Measurements from ENCODE around the gene EDN2. TPM values are rescaled to one million over a fixed set of nuclear protein-coding genes. Genes with fewer than 3 reads are reported as not detected.

The EDN2 gene
- total and polyA plus RNA-seq, 7 donors, result 0.57 to 4.8 (median 1.5) TPM; not detected in 3

DNA sequence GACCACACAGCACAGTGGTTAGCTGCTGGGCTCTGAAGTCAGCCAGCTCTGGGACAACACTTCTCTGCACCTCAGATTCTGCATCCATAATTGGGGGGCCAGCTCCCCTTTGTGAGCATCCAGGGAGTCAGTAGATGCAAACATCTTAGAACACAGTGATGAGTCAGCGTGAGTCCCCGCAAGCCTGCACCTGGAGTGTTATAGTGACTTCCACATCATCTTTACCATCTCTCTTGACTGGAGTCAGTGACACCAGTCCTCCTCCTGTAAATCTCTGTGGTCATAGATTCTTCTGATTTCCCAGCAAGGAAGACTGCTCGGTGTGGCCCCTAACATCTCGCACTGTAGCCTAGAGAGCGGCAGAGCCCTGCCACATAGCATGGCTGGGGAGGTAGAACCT is 13.9 kb upstream of the EDN2 start:
- peaks cover 0 to 62% (median 51%) of the 10 kb centered on the region in 4 donors for H3K4me1 ChIP-seq
- H3K36me3 ChIP-seq, result no peaks in the 10 kb centered on the region
- H3K27ac ChIP-seq, result peak overlapping the region; percentile 88 to 92 (median 90)
- WGBS, 2 donors, result 78 to 87% methylated on average over 5 of the region's 5 CpGs
- intact Hi-C loops (cut with DNase I), result loop anchor here (5.0 kb wide), 2 partner anchors 66 to 116 kb away; no protein-coding TSS in a partner anchor
- no peak overlapping the region for H3K4me3 ChIP-seq
- TF ChIP-seq, protein P1, sequence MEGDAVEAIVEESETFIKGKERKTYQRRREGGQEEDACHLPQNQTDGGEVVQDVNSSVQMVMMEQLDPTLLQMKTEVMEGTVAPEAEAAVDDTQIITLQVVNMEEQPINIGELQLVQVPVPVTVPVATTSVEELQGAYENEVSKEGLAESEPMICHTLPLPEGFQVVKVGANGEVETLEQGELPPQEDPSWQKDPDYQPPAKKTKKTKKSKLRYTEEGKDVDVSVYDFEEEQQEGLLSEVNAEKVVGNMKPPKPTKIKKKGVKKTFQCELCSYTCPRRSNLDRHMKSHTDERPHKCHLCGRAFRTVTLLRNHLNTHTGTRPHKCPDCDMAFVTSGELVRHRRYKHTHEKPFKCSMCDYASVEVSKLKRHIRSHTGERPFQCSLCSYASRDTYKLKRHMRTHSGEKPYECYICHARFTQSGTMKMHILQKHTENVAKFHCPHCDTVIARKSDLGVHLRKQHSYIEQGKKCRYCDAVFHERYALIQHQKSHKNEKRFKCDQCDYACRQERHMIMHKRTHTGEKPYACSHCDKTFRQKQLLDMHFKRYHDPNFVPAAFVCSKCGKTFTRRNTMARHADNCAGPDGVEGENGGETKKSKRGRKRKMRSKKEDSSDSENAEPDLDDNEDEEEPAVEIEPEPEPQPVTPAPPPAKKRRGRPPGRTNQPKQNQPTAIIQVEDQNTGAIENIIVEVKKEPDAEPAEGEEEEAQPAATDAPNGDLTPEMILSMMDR (IDR thresholded peaks at IDR 0.05), result no peak
- TF ChIP-seq POLR2AphosphoS5 (IDR thresholded peaks at IDR 0.05) (no peak), EP300 (IDR thresholded peaks at IDR 0.05) (no peak), POLR2A (IDR thresholded peaks at IDR 0.05) (no peak)
- H3K27me3 ChIP-seq, result no peaks in the 10 kb centered on the region
- no peak for DNase-seq
- H3K9me3 ChIP-seq, result no peaks in the 10 kb centered on the region

DNA sequence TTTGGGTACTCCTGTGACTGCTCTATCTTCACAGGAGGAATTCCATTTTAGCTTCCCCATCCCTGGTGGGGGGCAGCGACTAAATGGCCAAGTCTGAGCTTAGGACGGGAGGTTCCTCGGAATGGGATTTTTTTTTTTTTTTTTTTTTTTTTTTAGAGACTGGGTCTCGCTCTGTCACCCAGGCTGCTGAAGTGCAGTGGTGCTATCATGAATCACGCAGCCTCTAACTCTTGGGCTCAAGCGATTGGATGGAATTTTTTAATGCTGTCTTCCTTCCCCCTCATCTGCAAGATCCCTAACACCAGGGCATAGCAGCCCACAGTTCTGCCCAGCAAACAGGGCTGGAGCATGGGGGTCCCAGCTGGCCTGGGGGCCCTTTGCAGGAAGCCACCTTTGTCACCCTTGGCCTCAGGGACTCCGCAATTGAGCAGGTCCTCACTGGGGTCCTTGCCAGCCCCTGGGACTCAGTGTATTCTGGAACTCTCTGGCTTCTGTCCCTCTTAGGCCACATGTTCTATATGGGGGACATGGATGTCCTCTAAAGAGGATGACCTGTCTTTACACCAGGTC is 13.1 kb upstream of the EDN2 start:
- no peak for DNase-seq
- peaks cover 0 to 62% (median 51%) of the 10 kb centered on the region in 4 donors for H3K4me1 ChIP-seq
- TF ChIP-seq EP300 (IDR thresholded peaks at IDR 0.05), result no peak
- TF ChIP-seq POLR2A (IDR thresholded peaks at IDR 0.05), result no peak
- TF ChIP-seq, protein P1 (IDR thresholded peaks at IDR 0.05), result no peak
- no peak for TF ChIP-seq POLR2AphosphoS5 (IDR thresholded peaks at IDR 0.05)
- 92 to 94% methylated on average over 7 of the region's 7 CpGs for WGBS, 2 donors
- no peaks in the 10 kb centered on the region for H3K9me3 ChIP-seq
- H3K27me3 ChIP-seq, result no peaks in the 10 kb centered on the region
- no peaks in the 10 kb centered on the region for H3K36me3 ChIP-seq
- no peak overlapping the region for H3K4me3 ChIP-seq
- intact Hi-C loops (cut with DNase I), result loop anchor here (5.0 kb wide), 2 partner anchors 65 to 115 kb away; no protein-coding TSS in a partner anchor
- H3K27ac ChIP-seq, result peak overlapping the region; percentile 88 to 92 (median 90)

DNA sequence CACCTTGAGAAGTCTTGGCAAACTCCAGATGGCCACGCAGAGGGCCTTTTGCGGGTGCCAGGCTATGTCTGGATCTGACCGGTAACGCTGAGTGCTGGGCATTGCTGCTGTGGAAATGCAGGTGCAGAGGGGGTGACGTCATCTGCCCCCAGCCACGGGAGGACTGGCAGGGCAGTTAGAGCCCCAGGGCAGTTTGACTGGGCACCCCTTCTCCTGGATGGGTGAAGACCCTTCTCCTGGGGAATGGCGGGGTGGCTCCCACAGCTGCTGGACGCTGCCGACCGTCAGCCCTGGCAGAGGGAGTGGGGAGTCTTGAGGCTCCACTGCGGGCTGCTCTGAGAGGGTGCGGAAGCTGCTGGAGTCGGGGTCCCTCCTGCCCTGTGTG is 12.6 kb upstream of the EDN2 start:
- no peaks in the 10 kb centered on the region for H3K36me3 ChIP-seq
- 75 to 90% methylated on average over 13 of the region's 13 CpGs for WGBS, 2 donors
- no peaks in the 10 kb centered on the region for H3K27me3 ChIP-seq
- H3K4me3 ChIP-seq, result no peak overlapping the region
- TF ChIP-seq POLR2AphosphoS5 (IDR thresholded peaks at IDR 0.05), result peak in 1 of 4 donors; percentile 34
- no peak for TF ChIP-seq POLR2A (IDR thresholded peaks at IDR 0.05)
- peaks cover 0 to 62% (median 51%) of the 10 kb centered on the region in 4 donors for H3K4me1 ChIP-seq
- intact Hi-C loops (cut with DNase I), result loop anchor here (5.0 kb wide), 2 partner anchors 65 to 115 kb away; no protein-coding TSS in a partner anchor
- DNase-seq, result no peak
- H3K27ac ChIP-seq, result peak overlapping the region; percentile 88 to 92 (median 90)
- H3K9me3 ChIP-seq, result no peaks in the 10 kb centered on the region

DNA sequence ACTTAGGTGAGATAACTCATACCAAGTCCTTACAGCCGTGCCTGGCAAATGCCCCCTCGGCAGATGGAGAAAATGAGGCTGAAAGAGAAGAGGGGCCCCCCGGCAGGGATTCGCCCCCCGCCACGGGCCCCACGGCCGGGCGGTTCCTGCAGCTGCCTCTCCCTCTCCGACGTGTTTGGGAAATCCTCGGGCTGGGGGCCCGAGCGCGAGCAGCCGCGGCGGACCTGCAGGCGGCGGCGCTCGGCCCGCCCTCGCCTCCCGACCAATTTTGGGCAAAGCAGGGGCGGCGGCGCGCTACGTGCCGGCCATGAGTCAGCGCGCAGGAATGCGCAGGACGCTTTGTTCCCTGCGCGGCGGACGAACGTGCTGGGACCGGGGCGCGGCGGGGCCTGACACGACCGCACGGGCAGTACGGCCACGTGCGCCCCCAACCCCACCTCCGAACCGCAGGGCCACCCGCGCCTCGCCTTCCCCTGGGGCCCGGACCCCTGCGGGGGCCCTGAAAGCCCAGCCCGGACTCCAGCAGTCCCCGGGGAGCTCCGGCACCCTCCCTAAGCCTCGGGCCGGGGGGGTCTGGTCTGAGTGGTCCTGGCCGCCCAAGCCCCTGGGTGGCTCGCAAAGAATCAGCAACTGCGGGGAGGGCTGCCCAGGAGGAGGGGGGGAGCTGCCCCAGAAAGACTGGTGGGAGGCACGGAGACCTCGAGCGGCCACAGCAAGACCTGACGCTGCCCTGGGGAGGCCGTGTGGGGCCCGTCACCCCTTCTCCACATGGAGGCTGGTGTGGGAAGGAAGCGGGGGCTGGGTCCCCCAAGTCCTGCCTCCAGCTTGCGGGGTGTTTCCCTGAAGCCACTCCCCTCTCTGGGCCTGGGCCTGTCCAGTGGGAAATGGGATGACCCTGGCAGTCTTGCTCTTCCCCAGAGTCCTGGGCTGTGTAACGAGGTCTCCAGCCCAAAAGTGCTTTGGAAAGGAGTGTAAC is 11.9 kb upstream of the EDN2 start:
- TF ChIP-seq EP300 (IDR thresholded peaks at IDR 0.05) (peak; percentile 90 to 99 (median 97)), POLR2AphosphoS5 (IDR thresholded peaks at IDR 0.05) (peak; percentile 82 to 92 (median 90)), POLR2A (IDR thresholded peaks at IDR 0.05) (peak in 1 of 2 donors; percentile 58)
- TF ChIP-seq, protein P1 (IDR thresholded peaks at IDR 0.05), result peak in 2 of 4 experiments; percentile 9 to 17
- DNase-seq, result peak; percentile 97
- peaks cover 0 to 62% (median 51%) of the 10 kb centered on the region in 4 donors for H3K4me1 ChIP-seq

More for the DNA sequence above, 11.9 kb upstream of the EDN2 start:
- intact Hi-C loops (cut with DNase I), result loop anchor here (5.0 kb wide), 2 partner anchors 64 to 114 kb away; no protein-coding TSS in a partner anchor
- Histone ChIP-seq H3K9me3 (no peaks in the 10 kb centered on the region), H3K4me3 (peak overlapping the region in 3 of 4 donors; percentile 39 to 44 (median 42)), H3K36me3 (no peaks in the 10 kb centered on the region), H3K27me3 (no peaks in the 10 kb centered on the region), H3K27ac (peak overlapping the region; percentile 88 to 92 (median 90))
- 6 to 8% methylated on average over 74 of the region's 74 CpGs for WGBS, 2 donors
